ENCODE results near the gene FOLH1.
"Not testable (repeated sequence)": the region's sequence is repeated elsewhere in the genome, so short reads cannot be mapped to it uniquely, and the experiment has no call there.

GRCh38 chr11:49185597-49185996 lies 22.8 kb downstream of the FOLH1 start:
- not testable (repeated sequence) for TF ChIP-seq POLR2A (IDR thresholded peaks at IDR 0.05; ENCODE audit: low read length); GATA1 (IDR thresholded peaks at IDR 0.05; ENCODE audit: low read depth, low read length)

Measured in erythroblast (primary cell).